IgD-negative memory B cell (primary cell): Measurements from ENCODE around the gene PATZ1. TPM values are rescaled to one million over a fixed set of nuclear protein-coding genes. Genes with fewer than 3 reads are reported as not detected.
"Not testable (repeated sequence)": the region's sequence is repeated elsewhere in the genome, so short reads cannot be mapped to it uniquely, and the experiment has no call there.

Experiments used
- H3K27ac Mint-ChIP-seq, 3 donors: one replicate each; pipeline ENCODE4 v1.8.0; 2020 to 2022; ENCODE audit warnings: mild to moderate bottlenecking in 3 of 3, mixed read lengths in 3 of 3, moderate library complexity in 1 of 3
- H3K27me3 Mint-ChIP-seq: one replicate; pipeline ENCODE4 v1.8.0; 2021; ENCODE audit warnings: mixed read lengths
- H3K36me3 Mint-ChIP-seq: one replicate; pipeline ENCODE4 v1.8.0; 2020; ENCODE audit warnings: mild to moderate bottlenecking, mixed read lengths
- H3K4me1 Mint-ChIP-seq, 3 donors: one replicate each; pipeline ENCODE4 v1.8.0; 2020 to 2022; ENCODE audit warnings: mixed read lengths in 3 of 3, mild to moderate bottlenecking in 1 of 3
- H3K4me3 Mint-ChIP-seq, 4 donors: one replicate each; pipeline ENCODE4 v1.8.0; 2020 to 2022; ENCODE audit warnings: mild to moderate bottlenecking in 4 of 4, mixed read lengths in 4 of 4, moderate library complexity in 3 of 4
- H3K9me3 Mint-ChIP-seq, 3 donors: one replicate each; pipeline ENCODE4 v1.8.0; 2020 to 2021; ENCODE audit warnings: mixed read lengths in 3 of 3, mild to moderate bottlenecking in 1 of 3
- polyA plus RNA-seq: library from polyadenylated mRNA; unstranded; fragments of 300-500 nt; fragmentation: Illumina TruSeq; gene quantifications from one replicate; pipeline ENCODE4 v1.2.3, GENCODE V29; 2021

PATZ1 gene
- polyA plus RNA-seq, 1 donor from 2014 or later = 11.5 TPM

DNA sequence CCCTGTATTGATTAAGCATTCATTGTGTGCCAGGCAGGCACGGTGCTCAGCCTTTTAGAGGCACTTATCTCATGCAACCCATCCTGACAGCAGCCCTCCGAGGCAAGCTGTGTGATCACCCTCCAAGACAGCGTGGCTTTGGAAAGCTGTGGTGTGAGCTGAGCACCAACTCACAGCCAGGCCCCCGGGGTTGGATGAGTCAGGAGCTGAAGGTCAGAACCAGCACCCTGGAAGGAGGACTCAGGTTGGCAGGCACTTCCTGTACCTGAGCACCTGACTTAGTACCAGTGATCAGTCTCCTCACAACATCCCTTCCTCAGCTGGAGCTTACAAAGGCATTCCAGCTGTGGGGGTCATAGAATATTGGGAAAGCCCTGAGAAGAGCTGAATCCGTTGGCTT is 9.0 kb downstream of the PATZ1 start:
- Mint-ChIP-seq H3K4me3 (no peak overlapping the region), H3K27ac (no peak overlapping the region), H3K4me1 (peaks cover 6 to 16% (median 8%) of the 10 kb centered on the region in 3 donors), H3K27me3 (no peaks in the 10 kb centered on the region), H3K36me3 (no peaks in the 10 kb centered on the region), H3K9me3 (no peaks in the 10 kb centered on the region)

DNA sequence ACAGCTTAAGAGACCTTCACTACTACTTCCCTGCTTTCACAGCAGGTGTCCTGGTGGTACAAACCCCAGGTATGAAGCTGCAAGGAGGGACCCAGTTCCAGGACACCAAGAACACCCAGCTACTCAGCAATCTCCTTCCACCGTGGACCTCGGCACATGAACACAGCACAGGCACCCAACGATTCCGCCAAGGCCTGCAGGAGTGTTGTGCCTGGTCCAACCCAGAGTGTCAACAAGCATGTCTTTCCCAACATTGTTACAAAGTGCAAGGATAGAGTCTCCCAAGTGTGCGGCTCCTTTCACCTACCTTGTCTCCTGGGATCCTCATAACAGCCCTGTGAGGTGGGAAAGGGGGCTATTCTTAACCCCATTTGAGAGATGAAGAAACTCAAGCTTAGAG is 11.8 kb downstream of the PATZ1 start:
- no peaks in the 10 kb centered on the region for H3K27me3 Mint-ChIP-seq
- H3K27ac Mint-ChIP-seq = no peak overlapping the region
- no peak overlapping the region for H3K4me3 Mint-ChIP-seq
- H3K4me1 Mint-ChIP-seq = peaks cover 1 to 6% (median 6%) of the 10 kb centered on the region in 3 donors
- no peaks in the 10 kb centered on the region for H3K9me3 Mint-ChIP-seq
- H3K36me3 Mint-ChIP-seq = no peaks in the 10 kb centered on the region

DNA sequence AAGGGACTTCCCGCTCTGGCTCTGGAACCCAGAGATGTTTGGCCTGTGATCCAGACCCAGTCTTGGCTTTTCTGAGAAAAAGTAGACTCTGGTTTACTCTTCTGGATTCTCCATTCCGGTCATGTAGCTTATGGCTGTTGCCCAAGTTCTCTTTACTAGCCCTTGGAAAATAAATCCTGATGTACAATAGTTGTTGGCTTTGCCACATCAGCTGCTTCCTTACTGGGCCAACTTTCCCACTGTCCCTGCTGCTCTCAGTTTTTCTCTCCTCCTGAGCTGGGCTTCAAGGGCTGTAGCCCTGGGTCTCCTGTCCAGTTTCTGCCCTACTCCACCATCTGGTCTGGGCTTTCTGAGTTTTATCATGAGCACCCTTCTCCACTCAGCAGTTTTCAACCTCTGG is 12.5 kb downstream of the PATZ1 start:
- Mint-ChIP-seq H3K9me3 (no peaks in the 10 kb centered on the region), H3K27me3 (no peaks in the 10 kb centered on the region), H3K27ac (peak overlapping the region in 1 of 3 donors; percentile 80), H3K4me1 (peaks cover 1 to 6% (median 4%) of the 10 kb centered on the region in 3 donors), H3K4me3 (no peak overlapping the region), H3K36me3 (no peaks in the 10 kb centered on the region)

DNA sequence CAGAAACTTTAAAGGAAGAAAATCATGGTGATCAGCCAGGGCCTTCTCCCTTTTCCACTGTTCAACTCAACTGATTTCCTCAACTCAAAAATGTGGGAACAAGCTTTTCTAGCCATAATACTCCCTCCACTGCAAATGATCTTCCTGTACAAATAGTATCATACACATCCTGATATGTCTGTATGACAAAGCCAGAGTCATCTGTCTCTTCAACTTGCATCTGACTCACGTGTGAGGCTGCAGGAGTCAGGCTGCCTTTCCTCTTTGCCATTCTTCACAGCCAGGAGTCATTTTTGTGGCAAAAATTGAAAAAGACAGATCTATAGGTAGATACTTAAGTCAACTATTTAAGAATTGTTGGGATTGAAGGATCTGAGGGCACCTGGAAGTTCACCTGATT is 13.3 kb downstream of the PATZ1 start:
- H3K4me3 Mint-ChIP-seq = no peak overlapping the region
- no peaks in the 10 kb centered on the region for H3K9me3 Mint-ChIP-seq
- no peaks in the 10 kb centered on the region for H3K27me3 Mint-ChIP-seq
- H3K36me3 Mint-ChIP-seq = no peaks in the 10 kb centered on the region
- H3K4me1 Mint-ChIP-seq = peaks cover 1 to 6% (median 2%) of the 10 kb centered on the region in 3 donors
- H3K27ac Mint-ChIP-seq = no peak overlapping the region

DNA sequence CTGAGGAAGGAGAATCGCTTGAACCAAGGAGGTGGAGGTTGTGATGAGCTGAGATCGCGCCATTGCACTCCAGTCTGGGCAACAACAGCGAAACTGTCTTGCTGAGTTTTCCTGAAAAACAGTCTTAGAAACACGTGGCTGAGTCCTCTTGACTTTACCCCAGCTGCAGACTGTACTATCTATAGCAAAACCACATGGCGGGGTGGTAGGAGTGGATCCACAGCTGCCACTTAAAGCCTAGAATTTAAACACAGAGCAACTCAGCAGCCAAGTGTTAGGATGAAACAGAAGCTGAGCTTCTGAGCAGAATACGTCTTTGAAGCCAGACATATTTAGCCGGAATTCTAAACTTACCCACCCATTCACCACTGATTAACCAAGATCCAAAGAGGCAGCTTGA is 14.1 kb downstream of the PATZ1 start:
- Mint-ChIP-seq H3K4me1 (peaks cover 0 to 6% (median 1%) of the 10 kb centered on the region in 3 donors), H3K9me3 (no peaks in the 10 kb centered on the region), H3K4me3 (no peak overlapping the region), H3K27me3 (no peaks in the 10 kb centered on the region), H3K27ac (no peak overlapping the region), H3K36me3 (no peaks in the 10 kb centered on the region)

DNA sequence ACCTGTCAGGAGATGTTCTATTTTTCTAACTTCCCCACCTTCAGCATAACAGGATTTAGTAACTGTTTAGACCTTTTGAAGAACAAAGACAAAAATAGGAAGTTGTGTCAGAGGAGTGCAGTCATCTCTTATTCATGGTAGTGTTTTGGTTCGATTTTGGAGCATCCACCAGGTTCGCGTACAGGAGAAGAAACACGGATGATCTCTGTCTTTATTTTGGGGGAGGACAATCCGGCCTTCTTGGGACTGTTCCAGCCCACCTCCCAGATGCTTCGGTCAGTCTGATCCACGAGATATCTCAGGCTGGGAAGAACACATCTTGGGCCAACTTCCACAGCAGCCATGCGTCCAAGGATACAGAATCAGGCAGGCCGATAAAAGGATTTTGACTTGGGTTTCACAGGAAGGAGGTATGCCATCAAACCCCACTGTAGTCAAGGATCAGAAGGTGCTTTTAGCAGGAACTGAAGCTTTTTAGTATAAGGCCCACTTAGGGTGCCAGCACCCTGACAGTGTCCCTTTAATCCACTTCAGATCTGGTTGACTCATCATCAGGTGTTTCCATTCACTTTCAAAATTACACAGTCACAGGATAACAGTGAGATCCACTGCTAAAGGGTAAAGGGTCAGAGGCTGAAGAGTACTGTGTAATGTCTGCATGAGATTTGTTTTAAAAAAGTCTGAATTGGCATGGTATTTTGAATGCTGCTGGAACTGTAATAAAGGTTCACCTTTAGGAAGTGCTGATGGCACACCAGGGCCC is 16.5 kb downstream of the PATZ1 start:
- H3K4me3 Mint-ChIP-seq = no peak overlapping the region
- no peaks in the 10 kb centered on the region for H3K27me3 Mint-ChIP-seq
- peak overlapping the region in 2 of 3 donors; percentile 16 to 43 for H3K27ac Mint-ChIP-seq
- peaks cover 7% of the 10 kb centered on the region for H3K36me3 Mint-ChIP-seq
- peaks cover 0 to 4% (median 2%) of the 10 kb centered on the region in 3 donors for H3K4me1 Mint-ChIP-seq
- H3K9me3 Mint-ChIP-seq = no peaks in the 10 kb centered on the region

DNA sequence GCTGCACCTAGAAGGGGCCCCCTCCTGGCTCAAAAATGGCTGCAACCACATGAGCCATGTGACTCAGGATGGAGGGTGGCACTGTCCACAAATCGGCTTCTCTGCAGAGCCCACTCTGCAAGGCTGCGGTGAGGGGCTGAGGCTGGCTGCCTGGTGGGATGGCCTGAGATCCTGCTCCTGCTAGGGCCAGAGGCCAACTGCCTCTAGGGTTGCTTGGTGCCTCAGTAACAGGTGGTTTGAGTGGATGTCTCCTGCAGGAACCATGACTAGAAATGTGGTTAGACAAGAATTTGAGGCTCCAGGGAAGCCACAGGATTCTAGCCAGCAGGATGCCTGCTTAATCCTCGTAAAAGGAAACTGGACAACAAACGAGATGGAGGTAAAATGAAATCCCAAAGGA is 17.1 kb downstream of the PATZ1 start:
- Mint-ChIP-seq H3K27ac (no peak overlapping the region), H3K4me1 (peaks cover 0 to 4% (median 2%) of the 10 kb centered on the region in 3 donors), H3K27me3 (no peaks in the 10 kb centered on the region), H3K4me3 (no peak overlapping the region), H3K9me3 (no peaks in the 10 kb centered on the region), H3K36me3 (peaks cover 7% of the 10 kb centered on the region)

DNA sequence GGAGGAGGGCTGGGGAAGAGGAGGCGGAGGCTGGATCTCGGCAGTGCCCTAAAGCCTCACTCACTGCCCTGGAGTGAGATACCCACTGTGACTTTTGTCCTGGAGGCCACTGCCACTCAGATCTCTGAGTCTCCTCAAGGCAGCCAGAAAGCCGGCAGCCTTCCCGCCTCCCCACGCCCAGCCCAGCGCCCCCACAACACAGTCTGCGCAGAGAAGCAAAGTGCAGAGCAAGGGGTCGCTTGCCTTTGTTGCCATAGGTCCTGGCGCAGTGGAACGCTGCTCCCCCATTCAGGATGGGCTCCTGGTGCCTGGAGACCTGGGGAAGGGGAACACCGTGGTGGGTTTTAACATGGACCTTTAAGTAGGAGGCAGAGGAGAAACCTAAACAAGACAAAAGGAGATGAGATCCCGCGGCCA is 17.6 kb downstream of the PATZ1 start:
- no peak overlapping the region for H3K27ac Mint-ChIP-seq
- H3K36me3 Mint-ChIP-seq = peaks cover 8% of the 10 kb centered on the region
- H3K27me3 Mint-ChIP-seq = no peaks in the 10 kb centered on the region
- peaks cover 0 to 4% (median 2%) of the 10 kb centered on the region in 3 donors for H3K4me1 Mint-ChIP-seq
- no peak overlapping the region for H3K4me3 Mint-ChIP-seq
- H3K9me3 Mint-ChIP-seq = no peaks in the 10 kb centered on the region

DNA sequence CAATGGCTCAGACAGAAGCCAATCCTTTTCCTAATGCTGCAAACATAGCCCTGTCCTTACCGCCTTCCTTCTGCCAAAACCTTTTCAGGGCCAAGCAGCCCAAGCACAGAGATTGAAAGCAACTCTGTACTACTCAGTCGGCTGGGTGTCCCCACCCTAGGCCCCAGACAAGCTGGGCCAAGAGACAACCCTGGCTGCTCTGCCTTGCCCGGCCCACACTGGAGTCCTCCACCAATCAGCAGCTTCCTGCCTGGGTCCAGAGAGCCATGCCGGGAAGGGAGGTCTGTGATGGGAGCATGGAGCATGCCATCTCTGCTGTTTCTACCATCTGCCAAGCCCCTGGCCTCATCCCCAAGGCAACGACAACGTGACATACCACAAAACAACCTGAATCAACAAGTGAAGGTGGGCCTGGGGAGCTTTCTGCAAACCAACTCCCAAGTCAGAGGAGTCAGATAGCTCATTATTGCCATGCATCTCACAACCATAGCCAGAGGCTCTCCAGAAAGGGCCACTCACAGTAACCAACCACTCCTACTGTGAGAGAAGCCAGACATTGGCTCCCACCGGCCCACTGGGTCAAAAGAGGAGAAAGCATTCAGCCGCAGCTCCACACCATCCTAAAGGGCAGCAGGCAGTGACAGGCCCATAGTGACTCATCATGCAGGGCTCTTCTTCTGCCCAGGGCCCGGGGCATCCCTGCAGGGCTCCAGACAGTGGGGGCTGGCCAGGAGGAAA is 18.2 kb downstream of the PATZ1 start:
- Mint-ChIP-seq H3K4me3 (no peak overlapping the region), H3K4me1 (peaks cover 0 to 4% (median 2%) of the 10 kb centered on the region in 3 donors), H3K27ac (peak overlapping the region in 2 of 3 donors; percentile 39 to 75), H3K27me3 (no peaks in the 10 kb centered on the region), H3K9me3 (no peaks in the 10 kb centered on the region), H3K36me3 (peaks cover 8% of the 10 kb centered on the region)

DNA sequence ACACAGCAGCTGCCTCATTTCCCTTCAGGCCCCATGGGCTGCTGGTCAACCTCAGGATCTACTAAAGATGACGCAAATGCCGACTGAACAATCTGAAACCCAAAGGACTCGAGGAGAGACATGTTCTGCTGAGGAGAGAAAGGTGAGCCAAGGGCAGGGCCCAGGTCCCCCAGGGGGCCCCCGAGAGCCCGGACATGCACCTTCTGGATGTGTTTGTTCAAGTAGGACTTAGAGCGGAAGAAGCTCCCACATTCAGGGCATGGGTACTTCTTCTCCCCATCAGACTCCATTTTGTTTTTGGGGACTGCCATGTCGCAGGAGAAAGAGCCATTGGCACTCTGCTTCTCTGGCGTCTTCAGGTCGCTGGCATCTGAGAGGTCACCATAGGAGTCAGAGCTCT is 19.3 kb downstream of the PATZ1 start:
- Mint-ChIP-seq H3K27me3 (no peaks in the 10 kb centered on the region), H3K36me3 (peaks cover 8% of the 10 kb centered on the region), H3K4me1 (peaks cover 0 to 4% (median 2%) of the 10 kb centered on the region in 3 donors), H3K27ac (no peak overlapping the region), H3K4me3 (no peak overlapping the region), H3K9me3 (no peaks in the 10 kb centered on the region)

DNA sequence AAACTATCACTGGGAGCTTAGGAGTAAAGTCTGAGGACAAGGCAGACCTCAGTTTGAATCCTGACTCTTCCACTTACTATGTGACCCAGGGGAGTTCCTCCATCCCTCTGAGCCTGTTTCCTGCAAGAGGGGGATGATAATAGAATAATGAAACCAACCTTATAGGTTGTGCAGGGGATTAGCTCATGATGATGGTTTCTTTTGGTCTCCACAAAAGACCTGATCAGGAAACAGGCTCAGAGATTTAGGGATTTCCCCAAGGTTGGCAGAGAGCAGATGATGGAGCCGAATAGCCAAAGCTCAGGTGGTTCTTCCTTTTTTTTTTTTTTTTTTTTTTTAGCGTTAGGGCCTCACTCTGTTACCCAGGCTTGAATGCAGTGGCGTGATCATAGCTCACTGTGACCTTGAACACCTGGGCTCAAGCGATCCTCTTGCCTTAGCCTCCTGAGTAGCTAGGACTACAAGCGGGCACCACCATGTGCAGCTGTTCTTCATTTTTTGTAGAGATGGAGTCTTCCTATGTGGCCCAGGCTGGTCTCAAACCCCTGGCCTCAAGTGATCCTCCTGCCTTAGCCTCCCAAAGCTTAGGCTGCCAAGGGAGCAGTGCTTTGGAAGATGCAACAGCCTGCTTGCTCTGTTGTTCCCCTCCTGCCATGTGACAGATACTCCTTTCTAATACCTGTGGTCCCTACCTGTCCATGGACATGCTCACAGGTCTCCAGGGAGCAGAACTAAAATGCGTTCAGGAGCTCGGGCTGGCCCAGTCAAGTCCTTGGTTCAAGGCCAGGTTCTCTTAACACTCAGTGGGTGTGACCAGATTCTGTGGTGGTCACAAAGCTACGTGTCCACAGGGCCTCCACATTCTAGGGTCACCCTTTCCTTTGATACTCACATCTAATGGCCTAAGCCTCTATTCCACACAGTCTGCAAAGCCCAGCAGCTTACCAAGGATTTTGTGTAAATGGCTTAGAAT is 22.3 kb downstream of the PATZ1 start:
- Mint-ChIP-seq H3K9me3 (no peaks in the 10 kb centered on the region), H3K36me3 (peaks cover 13% of the 10 kb centered on the region), H3K4me3 (no peak overlapping the region), H3K27ac (no peak overlapping the region), H3K4me1 (peaks cover 0 to 4% (median 3%) of the 10 kb centered on the region in 3 donors), H3K27me3 (no peaks in the 10 kb centered on the region)

DNA sequence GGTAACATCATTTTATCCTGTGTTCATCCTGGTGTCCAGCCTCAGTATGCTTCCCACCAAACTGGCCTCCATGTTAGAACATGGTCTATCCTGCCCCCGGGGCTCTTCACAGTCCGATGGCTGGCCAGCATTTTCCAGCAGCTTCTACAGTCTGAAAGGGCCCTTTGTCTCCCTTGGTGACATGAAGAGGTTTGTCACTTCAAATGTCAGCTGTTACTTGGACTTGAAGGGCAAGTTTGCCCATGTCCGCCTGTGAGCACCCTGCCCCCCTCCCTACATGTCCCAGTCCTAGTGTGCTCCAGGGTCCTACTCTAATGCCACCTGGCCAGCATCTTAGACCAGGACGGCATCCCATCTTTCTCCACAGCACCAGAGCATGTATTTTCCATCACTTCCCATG is 24.7 kb downstream of the PATZ1 start:
- Mint-ChIP-seq H3K27ac (peak overlapping the region in 1 of 3 donors; percentile 64), H3K4me3 (no peak overlapping the region), H3K27me3 (no peaks in the 10 kb centered on the region), H3K4me1 (peaks cover 0 to 4% (median 3%) of the 10 kb centered on the region in 3 donors), H3K9me3 (no peaks in the 10 kb centered on the region), H3K36me3 (peaks cover 13% of the 10 kb centered on the region)

DNA sequence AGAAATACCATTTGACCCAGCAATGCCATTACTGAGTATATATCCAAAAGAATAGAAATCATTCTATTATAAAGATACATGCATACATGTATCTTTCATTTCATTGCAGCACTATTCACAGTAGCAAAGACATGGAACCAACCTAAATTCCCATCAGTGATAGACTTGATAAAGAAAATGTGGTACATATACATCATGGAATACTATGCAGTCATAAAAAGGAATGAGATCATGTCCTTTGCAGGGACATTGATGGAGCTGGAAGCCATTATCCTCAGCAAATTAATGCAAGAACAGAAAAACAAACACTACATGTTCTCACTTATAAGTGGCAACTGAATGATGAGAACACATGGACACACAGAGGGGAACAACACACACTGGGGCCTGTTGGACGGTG is 31.9 kb downstream of the PATZ1 start:
- H3K4me1 Mint-ChIP-seq, H3K4me3 Mint-ChIP-seq, H3K9me3 Mint-ChIP-seq, H3K27ac Mint-ChIP-seq, H3K27me3 Mint-ChIP-seq, H3K36me3 Mint-ChIP-seq: not testable (repeated sequence)

DNA sequence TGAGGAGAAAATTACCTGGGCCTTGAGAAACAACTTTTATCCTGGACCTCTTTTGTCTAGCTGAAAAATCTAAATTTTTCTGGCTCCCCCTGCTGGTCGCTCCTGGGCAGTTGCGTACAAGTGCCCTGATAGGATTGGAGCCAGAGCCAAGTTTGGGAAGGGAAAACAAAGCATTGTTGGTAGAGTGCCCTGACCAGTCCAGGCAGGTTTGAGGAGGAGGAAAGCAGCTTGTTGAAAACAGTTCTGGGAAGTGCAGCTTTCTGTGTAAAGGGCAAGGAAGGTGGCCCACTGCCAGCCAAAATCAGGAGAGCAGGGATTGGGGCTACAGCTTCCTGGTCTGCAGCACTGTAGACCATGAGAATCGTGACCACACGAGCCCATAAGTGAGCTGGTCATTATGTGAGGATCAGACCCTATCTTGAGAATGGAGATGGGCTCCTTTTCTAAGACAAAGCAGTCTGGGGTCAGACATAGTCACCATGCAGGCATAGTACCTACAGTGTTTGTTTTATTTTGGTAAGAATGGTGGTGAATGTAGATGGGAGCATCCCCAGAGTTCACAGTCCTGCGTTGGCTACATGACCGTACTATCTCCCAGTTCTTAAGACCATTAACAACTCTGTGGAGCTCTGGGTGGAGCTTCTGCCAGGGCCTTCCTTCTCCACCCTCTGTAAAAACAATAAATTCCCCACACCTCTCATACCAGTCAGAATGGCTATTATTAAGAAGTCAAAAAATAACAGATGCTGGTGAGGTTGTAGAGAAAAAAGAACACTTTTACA is 32.6 kb downstream of the PATZ1 start:
- peak overlapping the region in 1 of 3 donors; percentile 23 for H3K27ac Mint-ChIP-seq
- no peaks in the 10 kb centered on the region for H3K27me3 Mint-ChIP-seq
- peaks cover 2 to 7% (median 3%) of the 10 kb centered on the region in 3 donors for H3K9me3 Mint-ChIP-seq
- H3K4me1 Mint-ChIP-seq = peaks cover 2 to 5% (median 2%) of the 10 kb centered on the region in 3 donors
- H3K36me3 Mint-ChIP-seq = peaks cover 7% of the 10 kb centered on the region
- peak overlapping the region in 1 of 4 donors; percentile 65 for H3K4me3 Mint-ChIP-seq
